Stomach (tissue), 4 donors: Measurements from ENCODE around the gene PLCB4.

Source experiments
- POLR2AphosphoS5 ChIP-seq, 3 donors: sonication (generic); formaldehyde crosslinking; IDR thresholded peaks; one replicate each; pipeline ENCODE4 v1.6.1; 2016; ENCODE audit warnings: antibody characterized with exemption in 3 of 3
- TF ChIP-seq, protein P1 (sequence below), 7 experiments: fragments of 450-650 bp in 4 of 7; fragments of 200-600 bp in 3 of 7; sonication (generic) in 3 of 7; IDR thresholded peaks; one replicate each; pipeline ENCODE4 v1.5.1; 2016 to 2019; ENCODE audit warnings: antibody characterized with exemption in 7 of 7, control low read depth in 2 of 7, mild to moderate bottlenecking in 1 of 7

DNA sequence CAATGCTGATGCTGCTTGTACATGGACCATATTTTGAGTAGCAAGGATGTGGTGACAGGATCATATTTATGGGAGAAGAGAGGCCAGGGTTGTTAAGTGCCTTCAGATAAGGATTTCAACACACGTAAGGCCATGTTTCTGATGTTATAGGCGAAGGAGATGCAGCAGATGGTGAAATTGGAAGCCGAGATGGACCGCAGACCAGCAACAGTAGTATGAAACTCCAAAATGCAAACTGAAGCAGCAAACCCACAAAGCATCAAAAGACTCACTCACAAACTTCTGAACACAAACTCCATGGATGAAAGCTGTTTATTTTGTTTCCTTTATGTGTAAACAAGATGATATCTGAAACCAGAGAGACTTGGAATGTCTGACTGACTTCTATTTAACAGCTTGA is 409.9 kb downstream of the PLCB4 start:
- TF ChIP-seq, protein P1, sequence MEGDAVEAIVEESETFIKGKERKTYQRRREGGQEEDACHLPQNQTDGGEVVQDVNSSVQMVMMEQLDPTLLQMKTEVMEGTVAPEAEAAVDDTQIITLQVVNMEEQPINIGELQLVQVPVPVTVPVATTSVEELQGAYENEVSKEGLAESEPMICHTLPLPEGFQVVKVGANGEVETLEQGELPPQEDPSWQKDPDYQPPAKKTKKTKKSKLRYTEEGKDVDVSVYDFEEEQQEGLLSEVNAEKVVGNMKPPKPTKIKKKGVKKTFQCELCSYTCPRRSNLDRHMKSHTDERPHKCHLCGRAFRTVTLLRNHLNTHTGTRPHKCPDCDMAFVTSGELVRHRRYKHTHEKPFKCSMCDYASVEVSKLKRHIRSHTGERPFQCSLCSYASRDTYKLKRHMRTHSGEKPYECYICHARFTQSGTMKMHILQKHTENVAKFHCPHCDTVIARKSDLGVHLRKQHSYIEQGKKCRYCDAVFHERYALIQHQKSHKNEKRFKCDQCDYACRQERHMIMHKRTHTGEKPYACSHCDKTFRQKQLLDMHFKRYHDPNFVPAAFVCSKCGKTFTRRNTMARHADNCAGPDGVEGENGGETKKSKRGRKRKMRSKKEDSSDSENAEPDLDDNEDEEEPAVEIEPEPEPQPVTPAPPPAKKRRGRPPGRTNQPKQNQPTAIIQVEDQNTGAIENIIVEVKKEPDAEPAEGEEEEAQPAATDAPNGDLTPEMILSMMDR (IDR thresholded peaks at IDR 0.05): no peak
- no peak for TF ChIP-seq POLR2AphosphoS5 (IDR thresholded peaks at IDR 0.05)
